SK-N-SH treated with all-trans-retinoic acid at 6 μM for 48 hours (cell line): ENCODE data around the gene AEN.

ENCODE experiments used
- ARNTL ChIP-seq: fragments of 450-650 bp; formaldehyde crosslinking; IDR thresholded peaks from 2 replicates; pipeline ENCODE4 v1.5.0; 2020; ENCODE audit warnings: low read depth, mild to moderate bottlenecking, moderate library complexity, borderline replicate concordance
- BACH2 ChIP-seq: fragments of 250-450 bp; sonication (Bioruptor Pico); IDR thresholded peaks from 2 replicates; pipeline ENCODE4 v1.9.0; 2021; ENCODE audit warnings: mild to moderate bottlenecking, borderline replicate concordance
- ESRRG ChIP-seq: fragments of 250-450 bp; sonication (Bioruptor Pico); IDR thresholded peaks from 2 replicates; pipeline ENCODE4 v1.6.1; 2021; ENCODE audit warnings: mild to moderate bottlenecking
- PPARA ChIP-seq: fragments of 250-450 bp; sonication (Bioruptor Pico); IDR thresholded peaks from 2 replicates; pipeline ENCODE4 v1.5.0; 2020; ENCODE audit warnings: mild to moderate bottlenecking, borderline replicate concordance
- RARB ChIP-seq: fragments of 250-450 bp; sonication (Bioruptor Pico); IDR thresholded peaks from 2 replicates; pipeline ENCODE4 v1.8.0; 2021; ENCODE audit warnings: mild to moderate bottlenecking, moderate library complexity
- TOX ChIP-seq: fragments of 250-450 bp; sonication (Bioruptor Pico); IDR thresholded peaks from 2 replicates; pipeline ENCODE4 v1.8.0; 2021; ENCODE audit warnings: mild to moderate bottlenecking, moderate library complexity, borderline replicate concordance
- ZFP3 ChIP-seq: fragments of 250-450 bp; sonication (Bioruptor Pico); IDR thresholded peaks from 2 replicates; pipeline ENCODE4 v1.5.0; 2020; ENCODE audit warnings: mild to moderate bottlenecking, moderate library complexity
- ZFP30 ChIP-seq: fragments of 450-650 bp; formaldehyde crosslinking; IDR thresholded peaks from 2 replicates; pipeline ENCODE4 v1.5.0; 2022; ENCODE audit warnings: mild to moderate bottlenecking, moderate library complexity
- ZNF565 ChIP-seq: fragments of 450-650 bp; formaldehyde crosslinking; conservative IDR thresholded peaks from 2 replicates; pipeline ENCODE4 v1.5.0; 2020; ENCODE audit warnings: low read depth, mild to moderate bottlenecking, moderate library complexity
- ZNF70 ChIP-seq: fragments of 450-650 bp; formaldehyde crosslinking; IDR thresholded peaks from 2 replicates; pipeline ENCODE4 v1.5.0; 2020; ENCODE audit warnings: mild to moderate bottlenecking, moderate library complexity
- TF ChIP-seq, protein P1 (sequence below): fragments of 250-450 bp; sonication (Bioruptor Pico); IDR thresholded peaks from 2 replicates; pipeline ENCODE4 v1.5.0; 2020; ENCODE audit warnings: mild to moderate bottlenecking, moderate library complexity
- TF ChIP-seq, protein P2 (sequence below): fragments of 250-450 bp; sonication (Bioruptor Pico); IDR thresholded peaks from 2 replicates; pipeline ENCODE4 v1.5.1; 2020; ENCODE audit warnings: low read depth, mild to moderate bottlenecking, moderate library complexity
- TF ChIP-seq, protein P3 (sequence below): fragments of 250-450 bp; sonication (Bioruptor Pico); IDR thresholded peaks from 2 replicates; pipeline ENCODE4 v1.8.0; 2021; ENCODE audit warnings: low read depth, mild to moderate bottlenecking, moderate library complexity, borderline replicate concordance
- TF ChIP-seq, protein P4 (sequence below): fragments of 250-450 bp; sonication (Bioruptor Pico); IDR thresholded peaks from 2 replicates; pipeline ENCODE4 v1.8.0; 2020; ENCODE audit warnings: mild to moderate bottlenecking, moderate library complexity, borderline replicate concordance

DNA sequence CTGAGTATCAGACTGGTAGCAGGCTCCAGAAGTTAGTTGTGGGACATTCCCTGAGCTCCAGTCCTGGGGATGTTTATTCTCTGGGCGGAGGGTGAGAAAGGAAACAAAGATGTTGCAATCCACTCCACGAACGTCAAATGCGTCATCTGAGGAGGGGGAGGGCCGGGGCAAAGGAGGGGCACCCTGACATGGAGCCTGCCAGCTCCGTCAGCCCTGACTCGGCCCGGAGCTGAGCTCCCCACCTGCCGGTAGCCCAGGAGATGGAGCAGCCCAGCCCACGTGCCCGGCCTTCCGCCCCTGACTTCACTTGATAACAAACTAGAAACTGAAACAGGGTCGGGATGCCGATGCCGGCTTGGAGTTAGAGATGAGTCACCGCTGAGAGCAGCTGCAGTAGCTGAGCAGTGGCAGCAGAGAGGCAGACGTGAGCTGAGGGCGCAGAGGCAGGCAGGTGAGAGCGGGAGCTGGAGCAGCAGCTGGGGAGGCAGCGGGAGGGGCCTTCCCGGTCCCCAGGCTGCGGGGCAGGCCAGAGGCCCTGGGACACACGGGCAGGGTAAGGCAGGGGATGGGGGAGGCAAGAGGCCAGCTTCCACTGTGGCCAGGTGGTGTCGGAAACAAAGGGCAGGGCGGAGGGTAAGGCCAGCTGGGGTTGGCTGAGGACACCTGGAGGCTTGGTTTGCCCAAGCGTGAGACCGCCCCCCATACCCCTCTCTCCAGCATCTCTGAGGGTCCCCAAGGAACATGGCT is 17.7 kb downstream of the AEN start, which contains the start of gene ISG20:
- TF ChIP-seq ESRRG (CRISPR knock-in tag) (no peak), RARB (CRISPR knock-in tag) (no peak), ZFP3 (CRISPR knock-in tag) (0 out of 2 replicates have a peak, but pooled peaks have one; percentile 48), PPARA (CRISPR knock-in tag) (no peak), BACH2 (CRISPR knock-in tag) (no peak), ZNF565 (CRISPR knock-in tag) (no peak), TOX (CRISPR knock-in tag) (no peak), ARNTL (CRISPR knock-in tag) (no peak), ZFP30 (no peak), ZNF70 (CRISPR knock-in tag) (no peak)
- TF ChIP-seq, protein P1, sequence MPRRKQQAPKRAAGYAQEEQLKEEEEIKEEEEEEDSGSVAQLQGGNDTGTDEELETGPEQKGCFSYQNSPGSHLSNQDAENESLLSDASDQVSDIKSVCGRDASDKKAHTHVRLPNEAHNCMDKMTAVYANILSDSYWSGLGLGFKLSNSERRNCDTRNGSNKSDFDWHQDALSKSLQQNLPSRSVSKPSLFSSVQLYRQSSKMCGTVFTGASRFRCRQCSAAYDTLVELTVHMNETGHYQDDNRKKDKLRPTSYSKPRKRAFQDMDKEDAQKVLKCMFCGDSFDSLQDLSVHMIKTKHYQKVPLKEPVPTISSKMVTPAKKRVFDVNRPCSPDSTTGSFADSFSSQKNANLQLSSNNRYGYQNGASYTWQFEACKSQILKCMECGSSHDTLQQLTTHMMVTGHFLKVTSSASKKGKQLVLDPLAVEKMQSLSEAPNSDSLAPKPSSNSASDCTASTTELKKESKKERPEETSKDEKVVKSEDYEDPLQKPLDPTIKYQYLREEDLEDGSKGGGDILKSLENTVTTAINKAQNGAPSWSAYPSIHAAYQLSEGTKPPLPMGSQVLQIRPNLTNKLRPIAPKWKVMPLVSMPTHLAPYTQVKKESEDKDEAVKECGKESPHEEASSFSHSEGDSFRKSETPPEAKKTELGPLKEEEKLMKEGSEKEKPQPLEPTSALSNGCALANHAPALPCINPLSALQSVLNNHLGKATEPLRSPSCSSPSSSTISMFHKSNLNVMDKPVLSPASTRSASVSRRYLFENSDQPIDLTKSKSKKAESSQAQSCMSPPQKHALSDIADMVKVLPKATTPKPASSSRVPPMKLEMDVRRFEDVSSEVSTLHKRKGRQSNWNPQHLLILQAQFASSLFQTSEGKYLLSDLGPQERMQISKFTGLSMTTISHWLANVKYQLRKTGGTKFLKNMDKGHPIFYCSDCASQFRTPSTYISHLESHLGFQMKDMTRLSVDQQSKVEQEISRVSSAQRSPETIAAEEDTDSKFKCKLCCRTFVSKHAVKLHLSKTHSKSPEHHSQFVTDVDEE = no peak
- TF ChIP-seq, protein P2, sequence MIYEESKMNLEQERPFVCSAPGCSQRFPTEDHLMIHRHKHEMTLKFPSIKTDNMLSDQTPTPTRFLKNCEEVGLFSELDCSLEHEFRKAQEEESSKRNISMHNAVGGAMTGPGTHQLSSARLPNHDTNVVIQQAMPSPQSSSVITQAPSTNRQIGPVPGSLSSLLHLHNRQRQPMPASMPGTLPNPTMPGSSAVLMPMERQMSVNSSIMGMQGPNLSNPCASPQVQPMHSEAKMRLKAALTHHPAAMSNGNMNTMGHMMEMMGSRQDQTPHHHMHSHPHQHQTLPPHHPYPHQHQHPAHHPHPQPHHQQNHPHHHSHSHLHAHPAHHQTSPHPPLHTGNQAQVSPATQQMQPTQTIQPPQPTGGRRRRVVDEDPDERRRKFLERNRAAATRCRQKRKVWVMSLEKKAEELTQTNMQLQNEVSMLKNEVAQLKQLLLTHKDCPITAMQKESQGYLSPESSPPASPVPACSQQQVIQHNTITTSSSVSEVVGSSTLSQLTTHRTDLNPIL (CRISPR knock-in tag) = no peak
- TF ChIP-seq, protein P3, sequence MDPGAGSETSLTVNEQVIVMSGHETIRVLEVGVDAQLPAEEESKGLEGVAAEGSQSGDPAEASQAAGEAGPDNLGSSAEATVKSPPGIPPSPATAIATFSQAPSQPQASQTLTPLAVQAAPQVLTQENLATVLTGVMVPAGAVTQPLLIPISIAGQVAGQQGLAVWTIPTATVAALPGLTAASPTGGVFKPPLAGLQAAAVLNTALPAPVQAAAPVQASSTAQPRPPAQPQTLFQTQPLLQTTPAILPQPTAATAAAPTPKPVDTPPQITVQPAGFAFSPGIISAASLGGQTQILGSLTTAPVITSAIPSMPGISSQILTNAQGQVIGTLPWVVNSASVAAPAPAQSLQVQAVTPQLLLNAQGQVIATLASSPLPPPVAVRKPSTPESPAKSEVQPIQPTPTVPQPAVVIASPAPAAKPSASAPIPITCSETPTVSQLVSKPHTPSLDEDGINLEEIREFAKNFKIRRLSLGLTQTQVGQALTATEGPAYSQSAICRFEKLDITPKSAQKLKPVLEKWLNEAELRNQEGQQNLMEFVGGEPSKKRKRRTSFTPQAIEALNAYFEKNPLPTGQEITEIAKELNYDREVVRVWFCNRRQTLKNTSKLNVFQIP = no peak
- TF ChIP-seq, protein P4, sequence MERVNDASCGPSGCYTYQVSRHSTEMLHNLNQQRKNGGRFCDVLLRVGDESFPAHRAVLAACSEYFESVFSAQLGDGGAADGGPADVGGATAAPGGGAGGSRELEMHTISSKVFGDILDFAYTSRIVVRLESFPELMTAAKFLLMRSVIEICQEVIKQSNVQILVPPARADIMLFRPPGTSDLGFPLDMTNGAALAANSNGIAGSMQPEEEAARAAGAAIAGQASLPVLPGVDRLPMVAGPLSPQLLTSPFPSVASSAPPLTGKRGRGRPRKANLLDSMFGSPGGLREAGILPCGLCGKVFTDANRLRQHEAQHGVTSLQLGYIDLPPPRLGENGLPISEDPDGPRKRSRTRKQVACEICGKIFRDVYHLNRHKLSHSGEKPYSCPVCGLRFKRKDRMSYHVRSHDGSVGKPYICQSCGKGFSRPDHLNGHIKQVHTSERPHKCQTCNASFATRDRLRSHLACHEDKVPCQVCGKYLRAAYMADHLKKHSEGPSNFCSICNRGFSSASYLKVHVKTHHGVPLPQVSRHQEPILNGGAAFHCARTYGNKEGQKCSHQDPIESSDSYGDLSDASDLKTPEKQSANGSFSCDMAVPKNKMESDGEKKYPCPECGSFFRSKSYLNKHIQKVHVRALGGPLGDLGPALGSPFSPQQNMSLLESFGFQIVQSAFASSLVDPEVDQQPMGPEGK = no peak
